Stimulated activated CD8-positive, alpha-beta memory T cell treated with anti-CD3 and anti-CD28 coated beads, Interleukin-15, amount 100 ng/mL, for 1 hour (primary cell): ENCODE data around the gene FERMT3.

Experiments
- DNase-seq: peaks from one replicate; pipeline ENCODE4 v3.0.0-alpha.2; 2020; ENCODE audit warnings: low read depth

FERMT3 gene

DNA sequence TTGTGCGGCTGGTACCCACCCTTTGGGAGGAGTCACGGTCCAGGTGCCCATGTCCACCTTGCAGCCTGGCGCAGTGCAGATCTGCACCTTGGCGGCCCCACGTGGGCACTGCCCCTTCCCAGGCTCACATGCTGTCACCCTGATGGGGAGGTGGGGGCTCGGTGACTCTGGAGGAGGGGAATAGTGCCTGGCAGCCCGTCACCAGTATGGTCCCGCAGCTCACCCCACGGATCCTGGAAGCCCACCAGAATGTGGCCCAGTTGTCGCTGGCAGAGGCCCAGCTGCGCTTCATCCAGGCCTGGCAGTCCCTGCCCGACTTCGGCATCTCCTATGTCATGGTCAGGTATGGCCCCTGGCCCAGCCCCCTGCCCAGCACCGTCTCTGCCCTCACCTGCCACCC, 14.3 kb downstream of the FERMT3 start:
- DNase-seq, result no peak

DNA sequence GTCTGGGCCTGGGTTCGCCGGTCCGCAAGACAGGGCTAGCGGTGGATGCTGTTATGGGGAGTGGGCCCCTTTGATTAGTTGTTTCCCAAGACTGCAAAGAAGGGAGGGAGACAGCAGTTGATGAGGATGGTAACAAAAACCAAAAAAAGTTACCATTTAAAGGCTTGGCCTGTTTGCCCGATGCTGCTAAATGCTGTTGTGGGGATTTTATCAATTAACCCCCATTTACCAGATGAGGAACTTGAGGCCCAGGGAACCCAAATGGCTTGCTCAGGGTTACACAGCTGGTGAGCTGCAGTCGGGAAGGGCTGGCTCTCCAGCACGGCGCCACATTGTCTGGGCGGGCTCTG, 16.1 kb downstream of the FERMT3 start:
- DNase-seq, result no peak

DNA sequence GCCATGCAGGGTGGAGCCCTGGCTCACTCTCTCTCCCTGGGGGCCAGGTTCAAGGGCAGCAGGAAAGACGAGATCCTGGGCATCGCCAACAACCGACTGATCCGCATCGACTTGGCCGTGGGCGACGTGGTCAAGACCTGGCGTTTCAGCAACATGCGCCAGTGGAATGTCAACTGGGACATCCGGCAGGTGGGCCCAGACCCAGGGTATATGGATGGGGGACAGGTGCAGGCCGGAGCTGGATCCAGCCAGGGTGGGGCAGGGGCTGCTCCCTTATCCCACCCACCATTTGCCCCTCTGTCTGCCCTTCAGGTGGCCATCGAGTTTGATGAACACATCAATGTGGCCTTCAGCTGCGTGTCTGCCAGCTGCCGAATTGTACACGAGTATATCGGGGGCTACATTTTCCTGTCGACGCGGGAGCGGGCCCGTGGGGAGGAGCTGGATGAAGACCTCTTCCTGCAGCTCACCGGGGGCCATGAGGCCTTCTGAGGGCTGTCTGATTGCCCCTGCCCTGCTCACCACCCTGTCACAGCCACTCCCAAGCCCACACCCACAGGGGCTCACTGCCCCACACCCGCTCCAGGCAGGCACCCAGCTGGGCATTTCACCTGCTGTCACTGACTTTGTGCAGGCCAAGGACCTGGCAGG, 16.6 kb downstream of the FERMT3 start:
- DNase-seq, result no peak

DNA sequence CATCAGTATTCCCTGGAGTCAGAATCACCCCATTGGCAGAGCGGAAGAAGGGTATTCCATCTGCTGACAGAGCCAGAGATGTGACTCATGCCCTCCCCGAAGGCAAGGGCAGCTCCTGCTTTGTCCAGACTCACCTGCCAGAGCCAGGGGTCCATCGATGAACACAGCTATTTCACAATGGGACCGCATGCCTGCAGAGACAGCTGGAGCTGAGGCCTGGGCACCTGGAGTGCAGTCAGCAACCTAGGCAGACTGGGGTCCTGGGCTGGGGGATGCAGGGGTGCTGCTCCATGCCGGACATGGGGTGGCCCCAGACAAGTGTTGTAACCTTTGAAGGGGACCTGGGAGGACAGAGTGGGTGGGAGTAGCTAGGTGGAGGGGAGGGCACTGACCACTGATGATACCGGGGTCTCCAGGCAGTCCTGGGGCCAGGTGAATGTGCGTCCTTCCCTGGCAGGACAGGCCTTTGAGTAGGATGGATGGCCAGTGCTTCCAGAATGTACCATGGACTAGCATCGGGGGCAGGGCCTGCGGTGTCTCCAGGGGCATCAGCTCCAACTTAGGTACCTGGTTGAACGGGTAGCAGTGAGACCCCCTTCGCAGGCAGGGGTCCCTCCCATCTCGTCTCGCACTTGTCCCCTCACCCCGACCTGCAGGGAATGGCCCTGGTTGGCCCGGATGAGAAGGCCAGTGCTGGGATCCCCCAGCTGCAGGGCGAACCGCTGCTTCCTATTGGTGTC, 17.8 kb downstream of the FERMT3 start:
- no peak for DNase-seq

DNA sequence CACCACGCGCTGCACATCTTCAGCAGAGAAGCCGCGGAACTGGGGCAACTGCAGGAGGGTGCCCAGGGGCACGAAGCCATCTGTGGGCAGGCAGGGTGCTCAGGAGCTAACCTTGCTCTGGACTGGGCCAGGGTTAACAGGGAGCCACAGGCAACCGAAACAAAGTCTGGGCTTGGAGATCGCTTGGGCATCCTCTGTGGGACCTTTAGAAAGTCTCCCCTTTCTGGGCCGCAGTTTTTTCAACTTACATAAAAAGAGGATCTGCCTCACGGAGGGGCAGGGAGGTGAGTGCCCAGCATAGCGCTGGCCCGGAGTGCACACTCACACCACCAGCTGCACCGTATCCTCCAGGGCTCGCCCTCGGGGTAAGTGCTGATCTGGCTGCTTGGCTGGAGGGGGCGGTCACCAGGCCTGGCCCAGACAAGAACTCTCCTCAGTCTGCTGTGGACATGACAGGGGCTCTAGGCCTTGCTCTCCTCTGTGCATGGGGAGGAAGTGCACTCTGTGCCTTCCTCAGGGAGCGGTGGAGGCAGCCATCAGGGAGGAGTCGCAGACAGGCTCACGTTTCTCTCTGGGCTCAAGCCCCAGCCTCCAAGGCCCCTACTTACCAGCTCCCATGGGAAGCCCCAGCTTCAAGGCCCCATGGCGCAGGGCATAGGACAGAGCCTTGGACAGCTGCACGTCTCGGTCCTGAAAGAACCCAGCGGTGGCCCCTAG, 18.5 kb downstream of the FERMT3 start:
- DNase-seq, result no peak

DNA sequence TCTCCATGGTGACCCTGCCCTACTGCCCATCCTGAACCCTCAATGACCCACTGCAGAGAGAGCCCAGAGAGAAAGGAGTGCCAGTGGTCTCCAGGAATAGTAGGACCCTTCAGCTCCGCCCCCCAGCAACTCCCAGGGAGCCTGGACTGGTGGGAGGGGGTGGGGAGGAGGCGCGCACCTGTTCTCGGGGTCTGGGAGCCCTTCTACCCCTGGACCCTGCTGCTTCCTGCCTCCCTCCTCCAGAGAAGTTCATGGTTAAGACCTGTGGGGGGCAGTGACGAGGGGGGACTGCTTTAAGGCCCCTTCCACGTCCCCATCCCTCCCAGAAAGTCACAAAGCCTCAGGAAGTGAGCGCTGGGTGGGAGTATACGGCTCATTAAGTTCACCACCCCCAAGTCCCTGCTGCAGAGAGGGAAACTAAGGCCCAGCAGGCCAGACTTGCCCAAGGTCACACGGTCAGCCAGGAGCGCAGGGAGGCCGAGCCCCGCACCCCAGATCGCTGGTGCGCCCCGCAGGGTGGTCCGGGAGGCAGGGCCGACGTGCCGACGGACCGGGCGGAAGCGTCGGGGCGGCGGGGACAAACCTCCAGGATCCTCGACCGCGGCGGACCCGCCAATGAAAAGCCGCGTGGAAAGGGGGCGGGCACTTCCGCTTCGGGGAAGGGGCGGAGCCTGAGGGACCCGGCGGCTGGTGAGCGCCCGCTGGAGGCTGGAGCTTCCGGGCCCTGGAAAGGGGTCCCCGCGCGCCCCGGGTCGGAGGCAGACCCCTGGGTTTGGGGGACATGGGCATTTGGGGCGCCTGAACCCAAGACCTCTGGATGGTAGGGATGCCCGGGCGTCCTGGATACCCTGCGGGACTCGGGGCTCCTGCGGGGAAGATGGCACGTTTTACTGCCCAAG, 19.3 kb downstream of the FERMT3 start, which contains the start of the genes NUDT22 and TRPT1:
Gene NUDT22, plus strand, starts transcription at position 667 of the 899 bp plus-strand sequence. CDS start 379 bp downstream, outside the sequence.
Gene TRPT1, minus strand, starts transcription at position 579 of the 899 bp plus-strand sequence. Its CDS starts 326 bp downstream, at position 253.
- peak; percentile 86 for DNase-seq

DNA sequence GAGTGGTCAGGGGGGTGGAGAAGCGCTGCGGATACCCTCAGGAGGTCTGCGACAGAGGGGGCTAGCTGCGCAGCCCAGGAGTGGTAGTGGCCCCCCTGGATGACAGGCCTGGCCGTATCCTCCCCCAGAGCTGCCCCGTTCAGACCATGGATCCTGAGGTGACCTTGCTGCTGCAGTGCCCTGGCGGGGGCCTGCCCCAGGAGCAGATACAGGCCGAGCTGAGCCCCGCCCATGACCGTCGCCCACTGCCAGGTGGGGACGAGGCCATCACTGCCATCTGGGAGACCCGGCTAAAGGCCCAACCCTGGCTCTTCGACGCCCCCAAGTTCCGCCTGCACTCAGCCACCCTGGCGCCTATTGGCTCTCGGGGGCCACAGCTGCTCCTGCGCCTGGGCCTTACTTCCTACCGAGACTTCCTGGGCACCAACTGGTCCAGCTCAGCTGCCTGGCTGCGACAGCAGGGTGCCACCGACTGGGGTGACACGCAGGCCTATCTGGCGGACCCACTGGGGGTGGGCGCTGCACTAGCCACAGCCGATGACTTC, 20.1 kb downstream of the FERMT3 start:
- no peak for DNase-seq

DNA sequence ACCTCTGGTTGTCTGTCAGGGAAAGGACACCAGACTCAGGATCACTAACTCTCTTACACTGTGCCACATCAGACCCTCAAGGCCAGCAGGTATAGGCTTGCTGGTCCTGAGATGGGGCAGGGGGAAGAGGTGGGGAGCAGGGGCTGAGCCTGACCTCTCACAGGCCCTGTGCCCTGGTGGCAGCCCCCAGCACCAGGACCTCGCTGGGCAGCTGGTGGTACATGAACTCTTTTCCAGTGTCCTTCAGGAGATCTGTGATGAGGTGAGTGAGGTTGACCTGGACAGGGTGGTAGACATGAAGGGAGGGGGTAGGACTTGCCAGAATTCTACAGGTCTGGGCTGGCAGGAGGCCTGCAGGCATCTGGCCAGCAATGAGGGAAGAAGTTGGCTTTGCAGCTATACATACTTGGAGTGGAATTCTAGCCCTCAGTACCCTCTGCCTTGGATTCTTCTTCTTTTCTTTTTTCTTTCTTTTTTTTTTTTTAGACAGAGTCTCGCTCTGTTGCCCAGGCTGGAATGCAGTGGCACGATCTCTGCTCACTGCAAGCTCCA, 21.0 kb downstream of the FERMT3 start:
- no peak for DNase-seq

DNA sequence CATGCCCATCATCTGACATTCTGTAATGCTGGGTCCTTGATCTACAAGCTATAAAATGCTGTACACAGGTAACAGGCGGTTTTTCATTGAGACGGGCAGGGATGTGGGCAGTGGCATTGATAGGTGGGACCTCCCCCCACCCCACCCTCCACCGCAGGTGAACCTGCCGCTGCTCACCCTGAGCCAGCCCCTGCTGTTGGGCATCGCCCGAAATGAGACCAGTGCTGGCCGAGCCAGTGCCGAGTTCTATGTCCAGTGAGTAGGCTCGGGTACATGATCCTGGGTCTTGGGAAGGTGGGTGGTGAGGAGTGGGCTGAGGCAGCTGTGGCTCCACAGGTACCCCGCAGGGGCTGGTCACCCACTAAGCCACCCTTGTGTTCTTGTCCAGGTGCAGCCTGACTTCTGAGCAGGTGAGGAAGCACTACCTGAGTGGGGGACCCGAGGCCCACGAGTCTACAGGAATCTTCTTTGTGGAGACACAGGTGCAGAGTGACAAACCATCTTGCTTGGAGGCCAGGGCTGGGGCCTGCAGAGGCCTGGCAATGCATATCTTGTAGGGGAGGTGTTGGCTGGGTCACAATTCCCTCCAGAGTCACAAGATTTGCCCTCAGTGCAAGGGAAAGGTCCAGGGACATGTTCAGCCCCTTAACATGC, 22.7 kb downstream of the FERMT3 start:
- DNase-seq, result no peak

DNA sequence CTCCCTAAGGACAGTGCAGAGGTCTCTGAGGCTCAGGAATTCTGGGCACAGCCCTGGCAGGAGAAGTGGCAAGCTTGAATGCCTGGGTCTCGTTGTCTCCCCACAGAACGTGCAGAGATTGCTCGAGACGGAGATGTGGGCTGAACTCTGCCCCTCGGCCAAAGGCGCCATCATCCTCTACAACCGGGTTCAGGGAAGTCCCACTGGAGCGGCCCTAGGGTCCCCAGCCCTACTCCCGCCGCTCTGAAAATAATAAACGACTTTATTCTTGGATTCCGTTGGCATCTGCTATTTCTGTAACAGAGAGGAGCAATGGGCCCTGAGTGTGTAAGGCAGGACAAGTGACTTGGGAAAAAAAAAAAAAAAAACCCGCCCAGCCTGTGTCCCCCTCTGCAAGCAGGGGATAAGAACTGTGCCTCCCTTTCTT, 23.2 kb downstream of the FERMT3 start:
- DNase-seq, result no peak

DNA sequence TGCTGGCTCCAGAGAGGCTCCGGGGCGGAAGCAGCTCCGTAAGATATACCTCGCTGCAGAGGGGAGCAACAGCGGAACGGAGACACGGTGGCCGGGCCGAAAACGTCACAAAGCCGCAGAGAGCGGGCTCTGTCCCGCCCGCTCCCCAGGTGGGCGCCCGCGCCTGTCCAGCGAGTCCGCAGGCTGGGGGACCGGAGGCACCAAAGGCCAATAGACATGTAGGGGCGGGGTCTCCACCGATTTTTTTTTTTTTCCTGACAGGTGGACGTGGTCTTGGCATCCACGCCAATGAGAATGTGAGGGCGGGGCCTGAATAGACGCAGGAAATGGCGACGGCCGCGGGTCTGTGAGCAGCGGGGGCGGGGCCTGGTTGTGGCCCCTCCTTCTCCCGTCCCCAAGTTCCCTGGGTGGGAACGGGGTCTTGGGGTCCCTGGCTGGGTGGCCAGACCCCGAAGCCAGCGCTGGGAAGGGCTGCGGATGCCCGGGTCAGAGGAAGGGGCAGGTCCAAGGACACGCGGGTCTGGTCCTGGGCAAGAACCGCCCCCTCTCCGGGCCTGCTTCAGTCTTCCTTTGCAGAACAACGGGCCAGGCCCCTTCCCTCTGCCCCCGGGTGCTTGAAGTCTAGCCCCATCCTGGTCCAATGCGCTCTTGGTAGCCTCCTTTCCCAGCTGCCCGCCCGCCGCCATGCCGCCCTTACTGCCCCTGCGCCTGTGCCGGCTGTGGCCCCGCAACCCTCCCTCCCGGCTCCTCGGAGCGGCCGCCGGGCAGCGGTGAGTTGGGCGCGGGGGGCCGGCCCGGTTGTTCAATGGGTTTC, 23.9 kb downstream of the FERMT3 start, which contains the start of gene DNAJC4:
Gene DNAJC4, plus strand, starts transcription at position 378 of the 814 bp plus-strand sequence. Its CDS starts 307 bp downstream, at position 685.
- DNase-seq, result peak; percentile 77

DNA sequence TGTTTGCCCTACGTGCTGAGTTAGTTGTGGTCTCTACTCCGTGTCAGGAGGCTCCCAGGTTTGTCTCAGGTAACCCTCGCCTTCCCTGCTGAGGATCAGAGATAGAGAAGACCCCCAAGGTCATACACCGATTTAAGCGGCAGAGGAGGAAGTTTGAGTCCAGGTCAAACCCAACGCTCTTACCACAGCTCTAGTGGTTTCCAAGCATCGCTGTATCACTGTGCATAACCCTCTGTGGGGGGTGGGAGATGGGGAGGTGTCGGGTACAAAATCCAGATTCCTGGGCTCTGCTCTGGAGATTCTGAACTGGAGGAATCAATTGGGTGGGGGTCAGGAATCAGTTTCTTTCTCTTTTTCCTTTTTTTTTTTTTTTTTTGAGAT, 24.5 kb downstream of the FERMT3 start:
- DNase-seq, result no peak

DNA sequence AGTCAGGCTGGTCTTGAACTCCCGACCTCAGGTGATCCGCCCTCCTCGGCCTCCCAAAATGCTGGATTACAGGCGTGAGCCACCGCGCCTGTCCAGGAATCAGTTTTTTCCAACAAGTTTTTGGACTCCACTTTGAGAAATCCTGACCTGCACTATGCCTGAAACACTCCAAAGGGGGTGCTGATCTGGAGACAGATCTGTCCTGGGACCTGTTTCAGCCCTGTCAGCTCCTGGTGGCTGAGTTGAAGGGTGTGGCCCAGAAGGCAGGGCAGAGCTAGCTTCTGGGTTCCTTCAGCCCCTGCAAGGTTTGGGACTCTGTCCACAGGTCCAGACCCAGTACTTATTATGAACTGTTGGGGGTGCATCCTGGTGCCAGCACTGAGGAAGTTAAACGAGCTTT, 25.0 kb downstream of the FERMT3 start:
- no peak for DNase-seq

DNA sequence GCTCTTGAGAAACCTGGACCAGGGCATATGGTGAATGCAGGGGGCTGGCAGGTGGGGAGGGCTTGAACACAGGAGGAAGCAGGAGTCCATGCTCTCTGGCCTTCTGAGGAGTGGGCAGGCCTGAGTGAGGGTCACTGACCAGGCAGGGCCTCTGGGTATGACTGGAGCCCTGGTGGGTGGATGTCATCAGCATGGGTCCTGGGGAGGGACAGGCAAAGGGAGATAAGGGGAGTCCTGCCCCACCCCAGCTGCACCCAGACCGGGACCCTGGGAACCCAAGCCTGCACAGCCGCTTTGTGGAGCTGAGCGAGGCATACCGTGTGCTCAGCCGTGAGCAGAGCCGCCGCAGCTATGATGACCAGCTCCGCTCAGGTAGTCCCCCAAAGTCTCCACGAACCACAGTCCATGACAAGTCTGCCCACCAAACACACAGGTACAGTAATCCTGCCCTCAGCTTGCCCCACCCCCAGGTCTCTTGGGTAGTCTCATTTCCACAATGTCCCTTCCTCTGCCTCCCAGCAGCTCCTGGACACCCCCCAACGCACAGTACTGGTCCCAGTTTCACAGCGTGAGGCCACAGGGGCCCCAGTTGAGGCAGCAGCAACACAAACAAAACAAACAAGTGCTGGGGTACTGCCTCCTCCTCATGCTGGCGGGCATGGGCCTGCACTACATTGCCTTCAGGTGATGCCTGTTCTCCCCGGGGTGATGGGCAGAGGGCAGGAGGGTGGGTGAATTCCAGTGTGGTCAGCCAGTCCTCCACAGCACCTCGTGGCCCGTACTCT, 25.9 kb downstream of the FERMT3 start:
- no peak for DNase-seq

DNA sequence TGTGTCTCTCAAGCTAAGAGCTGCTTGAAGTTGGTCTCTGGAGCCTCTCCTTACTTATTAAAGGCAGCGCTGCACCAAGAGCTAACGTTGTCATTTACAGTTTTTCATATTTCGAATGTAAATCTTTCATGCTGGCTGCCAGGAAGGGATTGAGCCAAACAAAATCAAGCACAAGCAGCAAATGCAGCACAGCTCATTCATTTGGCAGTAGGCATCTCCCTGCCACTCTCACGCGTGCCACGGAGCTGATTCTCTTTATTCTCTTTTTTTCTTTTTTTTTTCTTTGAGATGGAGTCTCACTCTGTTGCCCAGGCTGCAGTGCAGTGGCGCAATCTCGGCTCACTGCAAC, 26.4 kb downstream of the FERMT3 start:
- DNase-seq, result no peak

DNA sequence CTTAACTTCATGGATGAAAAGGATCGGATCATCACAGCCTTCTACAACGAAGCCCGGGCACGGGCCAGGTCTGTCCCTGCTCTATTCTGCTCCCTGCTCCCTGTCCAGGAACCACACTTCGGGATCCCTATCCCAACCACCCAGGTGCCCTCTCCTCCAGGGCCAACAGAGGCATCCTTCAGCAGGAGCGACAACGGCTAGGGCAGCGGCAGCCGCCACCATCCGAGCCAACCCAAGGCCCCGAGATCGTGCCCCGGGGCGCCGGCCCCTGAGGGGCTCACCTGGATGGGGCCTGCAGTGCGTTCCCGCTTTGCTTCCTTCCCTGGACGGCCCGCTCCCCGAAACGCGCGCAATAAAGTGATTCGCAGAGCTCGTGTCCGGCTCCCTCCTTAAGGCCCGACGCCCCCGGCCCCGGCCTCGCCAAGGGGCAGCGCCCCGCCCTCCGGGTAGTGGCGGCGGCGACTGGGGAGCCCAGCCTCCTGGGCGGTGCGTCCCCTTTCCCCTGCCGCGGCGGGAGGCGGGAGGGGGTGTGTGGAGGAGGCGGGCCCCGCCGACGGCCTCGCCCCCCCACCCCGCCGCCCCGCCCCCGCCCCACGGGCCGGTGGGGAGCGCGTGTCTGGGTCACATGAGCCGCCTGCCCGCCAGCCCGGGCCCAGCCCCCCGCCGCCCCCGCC, 27.5 kb downstream of the FERMT3 start, which contains the start of gene VEGFB:
Gene VEGFB, plus strand, starts transcription at position 672 of the 674 bp plus-strand sequence. CDS start 250 bp downstream, outside the sequence.
- DNase-seq, result no peak

DNA sequence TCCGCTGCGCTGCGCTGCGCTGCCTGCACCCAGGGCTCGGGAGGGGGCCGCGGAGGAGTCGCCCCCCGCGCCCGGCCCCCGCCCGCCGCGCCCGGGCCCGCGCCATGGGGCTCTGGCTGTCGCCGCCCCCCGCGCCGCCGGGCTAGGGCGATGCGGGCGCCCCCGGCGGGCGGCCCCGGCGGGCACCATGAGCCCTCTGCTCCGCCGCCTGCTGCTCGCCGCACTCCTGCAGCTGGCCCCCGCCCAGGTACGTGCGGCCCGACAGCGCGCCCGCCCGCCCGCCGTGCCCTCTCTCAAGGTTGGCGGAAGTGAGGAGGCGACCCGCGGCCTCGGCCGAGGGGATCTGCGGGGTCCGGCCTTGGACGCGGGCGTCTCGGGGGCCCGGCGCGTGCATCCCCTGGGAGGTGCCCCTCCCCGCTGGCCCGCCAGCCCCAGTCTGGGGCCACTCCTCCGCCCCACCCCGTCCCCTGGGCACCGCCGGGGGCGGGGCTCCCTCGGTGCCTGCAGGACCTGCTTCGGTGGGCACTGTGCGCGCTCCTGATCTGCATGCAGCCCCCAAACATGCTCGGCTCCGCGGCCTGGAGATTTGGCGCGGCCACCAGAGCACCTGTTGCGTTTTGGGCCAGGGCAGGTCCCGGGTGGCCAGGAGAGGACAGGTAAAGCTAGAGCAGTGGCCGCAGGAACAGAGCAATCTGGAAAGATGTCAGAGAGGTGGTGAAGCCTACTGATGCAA, 28.3 kb downstream of the FERMT3 start:
- no peak for DNase-seq
